GM12878 (cell line): ENCODE results near the gene SULF2.

ENCODE experiments used
- CEBPB ChIP-seq, 2 experiments: fragments of 150-350 bp in 1 of 2; IDR thresholded peaks; 2 replicates each; pipeline ENCODE4 v1.6.1; 2012 to 2014; ENCODE audit warnings: low read depth in 2 of 2, low read length in 2 of 2, borderline replicate concordance in 1 of 2, inconsistent platforms in 1 of 2
- JUNB ChIP-seq: IDR thresholded peaks from 2 replicates; pipeline ENCODE4 v1.6.1; 2016; ENCODE audit warnings: antibody characterized with exemption, mild to moderate bottlenecking
- MEF2B ChIP-seq: fragments of 450-650 bp; IDR thresholded peaks from 2 replicates; pipeline ENCODE4 v1.6.1; 2018; ENCODE audit warnings: mild to moderate bottlenecking, moderate library complexity; ENCODE audit not compliant: partially characterized antibody, poor library complexity, severe bottlenecking
- NFYB ChIP-seq: IDR thresholded peaks from 2 replicates; pipeline ENCODE4 v1.6.1; 2011; ENCODE audit warnings: low read depth, mild to moderate bottlenecking, low read length, improper control_type of control experiment, moderate library complexity; ENCODE audit not compliant: insufficient read depth
- POLR2A ChIP-seq: IDR thresholded peaks from 2 replicates; pipeline ENCODE4 v1.6.1; 2011; ENCODE audit warnings: low read depth, mild to moderate bottlenecking, low read length
- RCOR1 ChIP-seq: conservative IDR thresholded peaks from 2 replicates; pipeline ENCODE4 v1.6.1; 2012; ENCODE audit warnings: low read depth, low read length, improper control_type of control experiment
- TF ChIP-seq, protein P1 (sequence below): fragments of 450-650 bp; IDR thresholded peaks from 2 replicates; pipeline ENCODE4 v1.6.1; 2016; ENCODE audit warnings: mild to moderate bottlenecking
- TF ChIP-seq, protein P2 (sequence below), 3 experiments: IDR thresholded peaks in 2 of 3; conservative IDR thresholded peaks in 1 of 3; 2 replicates each; pipeline ENCODE4 v1.5.1; 2011; ENCODE audit warnings: low read depth in 3 of 3, low read length in 3 of 3, mild to moderate bottlenecking in 3 of 3, control low read depth in 2 of 3, moderate library complexity in 2 of 3, inconsistent platforms in 1 of 3, mixed read lengths in 1 of 3; ENCODE audit not compliant: control insufficient read depth in 2 of 3, insufficient read depth in 1 of 3; ENCODE audit errors: extremely low read depth in 1 of 3

DNA sequence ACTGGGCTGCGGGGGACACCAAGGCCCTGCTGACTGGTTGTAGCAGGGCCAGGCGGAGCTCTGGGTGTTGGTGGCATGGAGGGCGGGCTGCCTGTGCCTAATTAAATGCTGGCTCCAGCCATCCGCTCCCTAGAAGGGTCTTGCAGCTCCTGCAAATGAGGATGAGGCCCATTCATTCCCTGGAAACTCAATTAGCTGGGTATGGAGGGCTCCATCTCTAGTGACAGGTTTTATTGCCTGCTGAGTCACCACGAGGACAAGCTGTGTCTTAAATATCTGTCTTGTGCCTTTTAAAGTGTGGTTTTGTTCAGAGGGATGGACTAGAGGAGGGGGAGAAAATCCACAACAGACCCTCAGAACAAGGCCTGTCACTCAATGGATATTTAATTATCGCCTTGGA lies 60.9 kb downstream of the SULF2 start:
- TF ChIP-seq JUNB: no peak
- no peak for TF ChIP-seq POLR2A
- TF ChIP-seq MEF2B: no peak
- TF ChIP-seq, protein P1, sequence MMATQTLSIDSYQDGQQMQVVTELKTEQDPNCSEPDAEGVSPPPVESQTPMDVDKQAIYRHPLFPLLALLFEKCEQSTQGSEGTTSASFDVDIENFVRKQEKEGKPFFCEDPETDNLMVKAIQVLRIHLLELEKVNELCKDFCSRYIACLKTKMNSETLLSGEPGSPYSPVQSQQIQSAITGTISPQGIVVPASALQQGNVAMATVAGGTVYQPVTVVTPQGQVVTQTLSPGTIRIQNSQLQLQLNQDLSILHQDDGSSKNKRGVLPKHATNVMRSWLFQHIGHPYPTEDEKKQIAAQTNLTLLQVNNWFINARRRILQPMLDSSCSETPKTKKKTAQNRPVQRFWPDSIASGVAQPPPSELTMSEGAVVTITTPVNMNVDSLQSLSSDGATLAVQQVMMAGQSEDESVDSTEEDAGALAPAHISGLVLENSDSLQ: no peak
- TF ChIP-seq, protein P2, sequence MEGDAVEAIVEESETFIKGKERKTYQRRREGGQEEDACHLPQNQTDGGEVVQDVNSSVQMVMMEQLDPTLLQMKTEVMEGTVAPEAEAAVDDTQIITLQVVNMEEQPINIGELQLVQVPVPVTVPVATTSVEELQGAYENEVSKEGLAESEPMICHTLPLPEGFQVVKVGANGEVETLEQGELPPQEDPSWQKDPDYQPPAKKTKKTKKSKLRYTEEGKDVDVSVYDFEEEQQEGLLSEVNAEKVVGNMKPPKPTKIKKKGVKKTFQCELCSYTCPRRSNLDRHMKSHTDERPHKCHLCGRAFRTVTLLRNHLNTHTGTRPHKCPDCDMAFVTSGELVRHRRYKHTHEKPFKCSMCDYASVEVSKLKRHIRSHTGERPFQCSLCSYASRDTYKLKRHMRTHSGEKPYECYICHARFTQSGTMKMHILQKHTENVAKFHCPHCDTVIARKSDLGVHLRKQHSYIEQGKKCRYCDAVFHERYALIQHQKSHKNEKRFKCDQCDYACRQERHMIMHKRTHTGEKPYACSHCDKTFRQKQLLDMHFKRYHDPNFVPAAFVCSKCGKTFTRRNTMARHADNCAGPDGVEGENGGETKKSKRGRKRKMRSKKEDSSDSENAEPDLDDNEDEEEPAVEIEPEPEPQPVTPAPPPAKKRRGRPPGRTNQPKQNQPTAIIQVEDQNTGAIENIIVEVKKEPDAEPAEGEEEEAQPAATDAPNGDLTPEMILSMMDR (IDR thresholded peaks at IDR 0.05 in 2 of 3, conservative IDR thresholded peaks at IDR 0.05 in 1 of 3; ENCODE audit: control insufficient read depth in 2 of 3, extremely low read depth in 1 of 3, insufficient read depth in 1 of 3, low read depth in 3 of 3, low read length in 3 of 3): no peak
- no peak for TF ChIP-seq RCOR1
- TF ChIP-seq CEBPB (IDR thresholded peaks at IDR 0.05; ENCODE audit: borderline replicate concordance in 1 of 2, low read depth in 2 of 2, low read length in 2 of 2): no peak
- TF ChIP-seq NFYB: no peak
